NCI-H82 (cell line): Measurements from ENCODE around the gene CTNND2.

Source experiments
- DNase-seq: peaks from one replicate; lab custom pipeline; 2025; lab: John Stamatoyannopoulos, UW

The CTNND2 gene

GRCh38 chr5:11520241-11520930, 383.9 kb downstream of the CTNND2 start:
- DNase-seq, result no peak

GRCh38 chr5:11519236-11519635, 385.0 kb downstream of the CTNND2 start:
- no peak for DNase-seq

- DNase-seq, result no peak
Observed at GRCh38 chr5:11518676-11519075, 385.6 kb downstream of the CTNND2 start.

- no peak for DNase-seq
Observed at GRCh38 chr5:11514705-11515432, 389.4 kb downstream of the CTNND2 start.

GRCh38 chr5:11511878-11512277, 392.4 kb downstream of the CTNND2 start:
- DNase-seq, result no peak

GRCh38 chr5:11510889-11511288, 393.4 kb downstream of the CTNND2 start:
- DNase-seq, result no peak

- no peak for DNase-seq
Observed at GRCh38 chr5:11509793-11510192, 394.5 kb downstream of the CTNND2 start.

GRCh38 chr5:11507156-11507910, 396.9 kb downstream of the CTNND2 start:
- DNase-seq, result no peak

GRCh38 chr5:11504886-11505193, 399.4 kb downstream of the CTNND2 start:
- peak; percentile 2 for DNase-seq

- no peak for DNase-seq
Observed at GRCh38 chr5:11504065-11504885, 400.0 kb downstream of the CTNND2 start.

GRCh38 chr5:11502783-11503182, 401.5 kb downstream of the CTNND2 start:
- DNase-seq, result no peak

- no peak for DNase-seq
Observed at GRCh38 chr5:11497651-11498050, 406.6 kb downstream of the CTNND2 start.

GRCh38 chr5:11496137-11496719, 408.0 kb downstream of the CTNND2 start:
- DNase-seq, result no peak

GRCh38 chr5:11494340-11494739, 409.9 kb downstream of the CTNND2 start:
- DNase-seq, result no peak

- no peak for DNase-seq
Observed at GRCh38 chr5:11491404-11492075, 412.7 kb downstream of the CTNND2 start.

- DNase-seq, result peak; percentile 52
Observed at GRCh38 chr5:11483630-11484029, 420.6 kb downstream of the CTNND2 start.

GRCh38 chr5:11482011-11482410, 422.2 kb downstream of the CTNND2 start:
- no peak for DNase-seq

GRCh38 chr5:11477786-11478185, 426.5 kb downstream of the CTNND2 start:
- no peak for DNase-seq

GRCh38 chr5:11476866-11477265, 427.4 kb downstream of the CTNND2 start:
- no peak for DNase-seq

- no peak for DNase-seq
Observed at GRCh38 chr5:11468334-11469039, 435.8 kb downstream of the CTNND2 start.

- no peak for DNase-seq
Observed at GRCh38 chr5:11467588-11467987, 436.7 kb downstream of the CTNND2 start.
